ENCODE measurements around the gene PRKCB.

PRKCB gene

DNA sequence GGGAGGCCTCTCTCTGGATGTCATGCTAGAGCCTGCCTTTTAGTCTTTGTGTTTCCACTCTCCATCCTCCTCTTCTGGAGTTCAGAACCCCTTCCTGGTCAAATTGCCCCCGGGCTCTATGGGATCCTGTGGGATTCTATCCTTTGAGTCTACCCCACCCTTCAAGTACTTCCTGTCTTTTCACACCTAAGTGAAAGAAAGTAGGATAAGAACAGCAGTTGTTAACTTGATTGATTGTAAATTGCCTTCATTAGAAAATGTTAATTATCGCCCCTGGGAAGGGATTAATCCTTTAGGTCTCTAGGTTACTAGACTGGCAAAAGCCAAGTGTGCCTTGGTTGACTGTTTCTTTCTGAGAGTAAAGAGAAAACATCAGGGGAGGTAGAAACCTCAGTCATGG, 30.1 kb downstream of the PRKCB start:
- H3K4me3 ChIP-seq (ENCODE audit: extremely low read depth, insufficient read depth, low read length, poor library complexity, severe bottlenecking): no peak overlapping the region
- WGBS, 2 experiments (ENCODE audit: insufficient coverage in 2 of 2): 20 to 50% methylated on average over 1 to 2 of the region's 2 CpGs

DNA sequence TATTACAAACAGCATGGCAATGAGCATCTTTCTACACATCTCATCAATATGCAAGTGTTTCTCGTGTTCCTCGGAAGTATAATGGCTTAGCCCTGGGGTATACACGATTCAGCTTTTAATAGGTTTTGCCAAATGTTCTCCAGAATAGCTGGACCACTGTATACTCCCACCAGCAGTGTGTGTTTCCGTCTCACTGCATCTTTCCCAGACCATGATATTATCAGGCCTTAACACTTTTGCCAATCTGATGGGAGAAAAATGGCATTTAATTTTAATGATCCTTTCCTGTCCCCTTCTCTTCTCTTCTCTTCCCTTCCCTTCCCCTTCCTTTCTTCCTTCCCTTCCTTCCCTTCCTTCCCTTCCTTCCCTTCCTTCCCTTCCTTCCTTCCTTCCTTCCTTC, 30.8 kb downstream of the PRKCB start:
- H3K36me3 ChIP-seq (ENCODE audit: control insufficient read depth, insufficient read depth, low read length): no peaks in the 10 kb centered on the region
- H3K4me3 ChIP-seq (ENCODE audit: extremely low read depth, insufficient read depth, low read length, poor library complexity, severe bottlenecking): no peak overlapping the region
- no peak overlapping the region for H3K27ac ChIP-seq (ENCODE audit: low read depth, low read length, severe bottlenecking)
- no peaks in the 10 kb centered on the region for H3K9me3 ChIP-seq (ENCODE audit: control insufficient read depth, low read length)
- WGBS, 2 experiments (ENCODE audit: insufficient coverage in 2 of 2): 68 to 90% methylated on average over 3 to 4 of the region's 4 CpGs
- no peaks in the 10 kb centered on the region for H3K4me1 ChIP-seq (ENCODE audit: control insufficient read depth, insufficient read depth, low read length, poor library complexity, severe bottlenecking)

More for the DNA sequence above, 30.1 kb downstream of the PRKCB start:
- no peaks in the 10 kb centered on the region for H3K4me1 ChIP-seq (ENCODE audit: control insufficient read depth, insufficient read depth, low read length, poor library complexity, severe bottlenecking)
- H3K36me3 ChIP-seq (ENCODE audit: control insufficient read depth, insufficient read depth, low read length): no peaks in the 10 kb centered on the region
- no peak overlapping the region for H3K27ac ChIP-seq (ENCODE audit: low read depth, low read length, severe bottlenecking)
- H3K9me3 ChIP-seq (ENCODE audit: control insufficient read depth, low read length): no peaks in the 10 kb centered on the region

DNA sequence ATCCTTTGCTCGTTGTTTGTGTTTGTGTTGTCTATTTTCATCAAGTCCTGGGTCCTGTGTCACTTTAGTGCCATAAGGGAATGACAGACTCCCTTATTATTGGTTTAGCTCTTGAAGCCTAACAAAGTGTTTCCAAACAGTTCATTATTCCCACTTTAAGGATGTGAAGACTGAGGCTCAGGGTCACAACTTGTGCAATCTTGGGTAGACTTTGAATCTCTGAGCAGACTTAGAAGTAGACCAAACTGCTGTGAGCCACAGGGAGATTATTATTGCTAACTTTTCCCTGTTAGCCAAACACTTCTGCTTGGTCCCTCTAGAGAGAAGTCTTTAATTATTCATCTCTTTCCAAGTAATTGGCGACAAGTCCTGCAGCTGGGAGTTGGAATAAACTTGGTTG, 31.8 kb downstream of the PRKCB start:
- no peak overlapping the region for H3K4me3 ChIP-seq (ENCODE audit: extremely low read depth, insufficient read depth, low read length, poor library complexity, severe bottlenecking)
- H3K9me3 ChIP-seq (ENCODE audit: control insufficient read depth, low read length): no peaks in the 10 kb centered on the region
- no peaks in the 10 kb centered on the region for H3K4me1 ChIP-seq (ENCODE audit: control insufficient read depth, insufficient read depth, low read length, poor library complexity, severe bottlenecking)
- H3K36me3 ChIP-seq (ENCODE audit: control insufficient read depth, insufficient read depth, low read length): no peaks in the 10 kb centered on the region
- no CpG with 5 or more reads among the region's 2 CpGs for WGBS, 2 experiments (ENCODE audit: insufficient coverage in 2 of 2)
- H3K27ac ChIP-seq (ENCODE audit: low read depth, low read length, severe bottlenecking): no peak overlapping the region

DNA sequence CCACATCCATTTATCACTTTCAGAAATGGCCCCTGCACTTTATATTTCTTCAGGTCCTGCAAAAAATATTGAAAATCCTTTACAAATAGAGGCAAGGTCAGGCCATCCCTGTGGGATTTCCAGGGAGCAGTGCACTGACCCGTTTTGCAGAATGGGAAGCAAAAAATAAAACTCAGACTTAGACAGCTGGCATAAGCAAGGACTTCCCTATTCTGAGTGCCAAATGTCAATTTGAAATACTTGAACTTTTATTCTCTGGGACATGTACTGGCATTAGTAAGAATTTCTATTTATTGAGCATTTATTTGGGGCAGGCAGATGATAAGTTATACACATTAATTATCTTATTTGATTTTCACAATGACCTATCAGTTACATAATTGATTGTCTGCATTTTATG, 32.4 kb downstream of the PRKCB start:
- 83% methylated on average over 1 of the region's 1 CpG for WGBS, 2 experiments (ENCODE audit: insufficient coverage in 2 of 2)

DNA sequence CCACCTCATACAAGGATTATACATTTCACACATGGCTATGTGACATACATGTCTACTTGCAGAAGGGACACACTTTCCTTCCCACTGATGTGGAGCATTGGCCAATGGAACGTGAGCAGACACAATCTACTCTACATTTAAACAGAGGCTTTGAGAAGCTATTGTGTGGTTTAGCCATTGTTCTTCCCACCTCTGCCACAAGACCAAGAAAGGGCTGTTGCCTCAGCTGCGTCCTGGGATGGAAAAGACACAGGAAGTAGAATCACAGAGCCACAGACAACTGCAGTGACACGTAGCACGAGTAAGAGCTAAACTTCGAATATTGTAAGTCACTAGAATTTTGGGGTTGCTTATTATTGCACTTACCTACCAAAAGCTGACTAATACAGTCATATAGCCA, 33.3 kb downstream of the PRKCB start:
- Histone ChIP-seq H3K4me3 (ENCODE audit: extremely low read depth, insufficient read depth, low read length, poor library complexity, severe bottlenecking) (no peak overlapping the region), H3K4me1 (ENCODE audit: control insufficient read depth, insufficient read depth, low read length, poor library complexity, severe bottlenecking) (no peaks in the 10 kb centered on the region), H3K9me3 (ENCODE audit: control insufficient read depth, low read length) (no peaks in the 10 kb centered on the region), H3K36me3 (ENCODE audit: control insufficient read depth, insufficient read depth, low read length) (no peaks in the 10 kb centered on the region), H3K27ac (ENCODE audit: low read depth, low read length, severe bottlenecking) (no peak overlapping the region)
- WGBS, 2 experiments (ENCODE audit: insufficient coverage in 2 of 2): 43 to 76% methylated on average over 1 to 3 of the region's 5 CpGs

More for the DNA sequence above, 32.4 kb downstream of the PRKCB start:
- Histone ChIP-seq H3K36me3 (ENCODE audit: control insufficient read depth, insufficient read depth, low read length) (no peaks in the 10 kb centered on the region), H3K27ac (ENCODE audit: low read depth, low read length, severe bottlenecking) (no peak overlapping the region), H3K9me3 (ENCODE audit: control insufficient read depth, low read length) (no peaks in the 10 kb centered on the region), H3K4me3 (ENCODE audit: extremely low read depth, insufficient read depth, low read length, poor library complexity, severe bottlenecking) (no peak overlapping the region), H3K4me1 (ENCODE audit: control insufficient read depth, insufficient read depth, low read length, poor library complexity, severe bottlenecking) (no peaks in the 10 kb centered on the region)

DNA sequence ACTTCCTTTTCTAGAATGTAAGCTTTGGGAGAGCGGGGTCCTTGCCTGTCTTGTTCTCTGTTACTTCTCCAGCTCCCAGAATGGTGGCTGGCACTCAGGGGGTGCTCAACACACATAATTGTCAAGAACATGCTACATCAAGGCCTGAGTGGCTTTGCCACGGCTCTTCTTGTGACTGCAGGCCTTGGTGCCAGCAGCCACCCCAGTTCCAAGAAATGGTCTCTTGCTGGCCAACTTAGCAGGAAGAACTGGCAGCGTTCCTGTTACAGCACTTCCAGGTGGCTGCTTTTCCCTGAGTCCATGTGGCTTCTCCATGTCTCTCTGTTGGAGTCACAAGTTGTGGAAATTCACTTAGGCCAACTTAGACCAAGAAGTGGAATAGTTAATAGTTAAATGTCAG, 36.1 kb downstream of the PRKCB start:
- Histone ChIP-seq H3K27ac (ENCODE audit: low read depth, low read length, severe bottlenecking) (no peak overlapping the region), H3K4me3 (ENCODE audit: extremely low read depth, insufficient read depth, low read length, poor library complexity, severe bottlenecking) (no peak overlapping the region), H3K9me3 (ENCODE audit: control insufficient read depth, low read length) (no peaks in the 10 kb centered on the region), H3K36me3 (ENCODE audit: control insufficient read depth, insufficient read depth, low read length) (no peaks in the 10 kb centered on the region), H3K4me1 (ENCODE audit: control insufficient read depth, insufficient read depth, low read length, poor library complexity, severe bottlenecking) (no peaks in the 10 kb centered on the region)
- WGBS, 2 experiments (ENCODE audit: insufficient coverage in 2 of 2): 59 to 73% methylated on average over 2 to 3 of the region's 3 CpGs

DNA sequence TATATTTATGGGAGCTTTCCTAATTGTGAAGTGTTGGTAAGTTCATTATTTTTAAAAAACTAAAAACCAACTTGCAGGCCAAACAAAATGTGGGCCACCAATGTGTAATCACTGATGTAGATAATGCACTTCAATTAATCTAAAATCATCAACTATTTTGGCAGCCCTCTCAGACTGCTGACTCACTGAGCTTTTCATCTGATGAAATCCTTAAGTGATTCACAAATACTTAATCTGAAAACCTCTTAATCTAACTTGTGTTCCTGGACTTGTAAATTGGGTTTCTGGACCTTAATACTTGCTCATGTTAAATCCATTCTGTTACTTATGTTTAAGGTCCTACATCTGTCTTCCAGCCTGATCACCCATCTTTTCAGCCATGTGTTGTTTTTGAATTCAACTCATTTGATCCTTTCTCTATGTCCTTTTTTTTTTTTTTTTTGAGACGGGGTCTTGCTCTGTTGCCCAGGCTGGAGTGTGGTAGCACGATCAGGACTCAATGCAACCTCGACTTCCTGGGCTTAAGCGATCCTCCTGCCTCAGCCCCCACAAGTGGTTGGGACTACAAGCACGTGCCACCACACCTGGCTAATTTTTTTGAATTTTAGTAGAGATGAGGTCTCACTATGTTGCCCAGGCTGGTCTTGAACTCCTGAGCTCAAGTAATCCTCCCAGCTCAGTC, 39.0 kb downstream of the PRKCB start:
- H3K36me3 ChIP-seq (ENCODE audit: control insufficient read depth, insufficient read depth, low read length): no peaks in the 10 kb centered on the region
- no peak overlapping the region for H3K4me3 ChIP-seq (ENCODE audit: extremely low read depth, insufficient read depth, low read length, poor library complexity, severe bottlenecking)
- H3K27ac ChIP-seq (ENCODE audit: low read depth, low read length, severe bottlenecking): no peak overlapping the region
- 49 to 80% methylated on average over 1 to 3 of the region's 5 CpGs for WGBS, 2 experiments (ENCODE audit: insufficient coverage in 2 of 2)
- no peaks in the 10 kb centered on the region for H3K9me3 ChIP-seq (ENCODE audit: control insufficient read depth, low read length)
- H3K4me1 ChIP-seq (ENCODE audit: control insufficient read depth, insufficient read depth, low read length, poor library complexity, severe bottlenecking): no peaks in the 10 kb centered on the region

DNA sequence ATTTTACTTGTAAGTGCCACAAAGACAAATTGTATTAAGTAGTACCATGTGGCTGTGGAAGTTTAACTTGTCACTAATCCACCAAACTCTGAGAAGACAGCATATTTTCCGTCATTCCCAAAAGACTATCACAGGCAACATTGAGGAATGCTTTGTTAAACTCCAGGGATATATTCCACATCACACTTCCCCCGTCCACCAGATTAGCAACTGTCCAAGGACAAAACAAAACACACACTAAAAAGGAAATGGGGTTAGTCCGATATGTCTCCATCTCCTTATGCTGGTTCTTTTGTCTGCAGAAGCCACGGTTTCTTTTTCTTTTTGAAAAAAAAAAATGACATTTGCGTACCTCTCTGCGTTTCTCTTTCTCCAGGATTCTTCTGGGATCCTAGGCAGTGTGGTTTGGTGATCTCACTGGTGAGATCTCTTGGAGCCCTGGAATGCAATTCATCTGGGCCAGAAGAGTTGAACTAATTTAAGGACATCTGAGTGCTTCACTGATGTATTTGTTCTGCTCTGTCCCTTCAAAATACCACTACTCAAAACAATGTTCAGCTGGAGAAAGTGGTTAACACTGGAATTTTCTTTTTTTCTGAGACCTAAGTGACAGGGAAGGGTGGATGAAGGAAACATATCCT, 40.6 kb downstream of the PRKCB start:
- H3K36me3 ChIP-seq (ENCODE audit: control insufficient read depth, insufficient read depth, low read length): no peaks in the 10 kb centered on the region
- WGBS, 2 experiments (ENCODE audit: insufficient coverage in 2 of 2): 80 to 86% methylated on average over 2 of the region's 6 CpGs
- no peaks in the 10 kb centered on the region for H3K9me3 ChIP-seq (ENCODE audit: control insufficient read depth, low read length)
- H3K4me1 ChIP-seq (ENCODE audit: control insufficient read depth, insufficient read depth, low read length, poor library complexity, severe bottlenecking): no peaks in the 10 kb centered on the region
- H3K4me3 ChIP-seq (ENCODE audit: extremely low read depth, insufficient read depth, low read length, poor library complexity, severe bottlenecking): no peak overlapping the region
- no peak overlapping the region for H3K27ac ChIP-seq (ENCODE audit: low read depth, low read length, severe bottlenecking)

DNA sequence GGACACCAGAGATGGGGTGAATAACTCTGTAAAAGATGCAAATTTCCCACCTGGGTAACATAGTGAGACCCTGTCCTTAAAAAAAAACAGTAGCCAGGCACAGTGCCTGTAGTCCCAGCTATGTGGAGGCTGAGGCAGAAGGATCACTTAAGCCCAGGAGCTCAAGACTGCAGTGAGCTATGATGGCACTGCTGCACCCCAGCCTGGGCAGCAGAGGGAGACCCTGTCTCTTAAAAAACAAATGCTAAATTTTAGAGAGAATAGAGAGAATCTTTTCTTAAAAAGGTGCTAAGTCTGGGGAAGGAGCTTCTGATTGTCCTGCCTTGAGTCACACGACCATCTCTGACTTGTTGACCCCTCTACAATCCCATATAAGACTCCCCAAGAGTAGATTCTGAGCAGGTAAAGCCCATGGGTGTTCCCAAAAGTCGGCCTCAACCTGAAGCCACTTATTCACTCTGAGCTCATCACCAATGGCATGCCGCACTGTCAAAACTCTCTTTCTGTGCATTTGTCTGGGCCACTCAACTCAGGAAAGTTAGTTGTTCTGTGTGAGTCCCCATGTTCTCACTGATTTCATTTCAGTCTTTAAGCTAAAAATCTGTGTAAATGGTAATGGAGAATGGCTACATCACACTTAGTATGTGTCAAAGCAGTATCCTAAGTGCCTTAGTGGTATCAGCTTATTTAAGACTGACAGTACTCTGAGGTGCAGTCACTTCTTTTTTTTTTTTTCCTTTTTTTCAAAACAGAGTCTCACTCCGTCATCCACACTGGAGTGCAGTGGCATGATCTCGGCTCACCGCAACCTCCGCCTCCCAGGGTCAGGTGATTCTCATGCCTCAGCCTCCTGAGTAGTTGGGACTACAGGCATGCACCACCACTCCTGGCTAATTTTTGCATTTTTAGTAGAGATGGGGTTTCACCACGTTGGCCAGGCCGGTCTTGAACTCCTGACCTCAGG, 41.6 kb downstream of the PRKCB start:
- 72 to 85% methylated on average over 9 of the region's 9 CpGs for WGBS, 2 experiments (ENCODE audit: insufficient coverage in 2 of 2)
- H3K27ac ChIP-seq (ENCODE audit: low read depth, low read length, severe bottlenecking): no peak overlapping the region
- H3K36me3 ChIP-seq (ENCODE audit: control insufficient read depth, insufficient read depth, low read length): no peaks in the 10 kb centered on the region
- no peaks in the 10 kb centered on the region for H3K9me3 ChIP-seq (ENCODE audit: control insufficient read depth, low read length)
- no peak overlapping the region for H3K4me3 ChIP-seq (ENCODE audit: extremely low read depth, insufficient read depth, low read length, poor library complexity, severe bottlenecking)
- H3K4me1 ChIP-seq (ENCODE audit: control insufficient read depth, insufficient read depth, low read length, poor library complexity, severe bottlenecking): no peaks in the 10 kb centered on the region

DNA sequence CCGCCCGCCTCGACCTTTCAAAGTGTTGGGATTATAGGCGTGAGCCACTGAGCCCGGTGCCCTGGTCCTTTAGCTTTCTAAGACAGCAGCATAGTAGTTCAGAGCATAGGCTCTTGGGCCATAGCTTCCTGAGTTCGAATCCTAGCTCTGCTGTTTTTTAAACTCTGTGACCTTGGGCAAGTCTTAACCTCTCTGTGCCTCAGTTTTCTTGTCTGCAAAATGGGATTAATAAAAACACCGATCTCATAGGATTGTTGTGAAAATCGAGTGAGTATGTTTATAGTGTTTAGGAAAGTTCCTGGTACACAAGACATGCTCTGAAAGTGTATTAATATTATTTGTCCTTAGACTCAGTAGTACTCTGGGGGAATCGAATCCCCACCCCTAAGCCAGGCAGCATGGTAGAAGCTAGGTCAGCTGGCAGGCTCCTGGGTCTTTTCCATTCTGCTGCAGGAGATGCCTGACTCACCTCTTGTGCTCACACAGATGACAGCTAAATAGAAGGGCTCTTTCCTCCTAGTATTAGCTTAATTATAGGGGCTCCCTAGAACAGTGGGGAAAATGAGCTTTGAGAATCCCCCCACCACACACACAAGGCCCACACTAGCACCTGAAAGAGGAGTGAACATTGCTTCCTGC, 44.1 kb downstream of the PRKCB start:
- H3K4me1 ChIP-seq (ENCODE audit: control insufficient read depth, insufficient read depth, low read length, poor library complexity, severe bottlenecking): no peaks in the 10 kb centered on the region

More for the DNA sequence above, 44.1 kb downstream of the PRKCB start:
- H3K27ac ChIP-seq (ENCODE audit: low read depth, low read length, severe bottlenecking): no peak overlapping the region
- H3K9me3 ChIP-seq (ENCODE audit: control insufficient read depth, low read length): no peaks in the 10 kb centered on the region
- H3K4me3 ChIP-seq (ENCODE audit: extremely low read depth, insufficient read depth, low read length, poor library complexity, severe bottlenecking): no peak overlapping the region
- 86 to 89% methylated on average over 7 to 9 of the region's 9 CpGs for WGBS, 2 experiments (ENCODE audit: insufficient coverage in 2 of 2)
- H3K36me3 ChIP-seq (ENCODE audit: control insufficient read depth, insufficient read depth, low read length): no peaks in the 10 kb centered on the region

All from mesodermal cell (in vitro differentiated cells).